Osteoblast (primary cell): Measurements from ENCODE around the gene PHLDB1. TPM values are rescaled to one million over a fixed set of nuclear protein-coding genes. Genes with fewer than 3 reads are reported as not detected.

ENCODE experiments used
- DNase-seq: peaks from one replicate; pipeline ENCODE4 v3.0.0; 2011; ENCODE audit warnings: low spot score, mixed read lengths; ENCODE audit not compliant: insufficient read length; ENCODE audit errors: missing footprints
- H2AFZ ChIP-seq: 2 replicates; pipeline ENCODE4 v1.6.0; 2011; ENCODE audit warnings: mild to moderate bottlenecking, low read length
- H3K27ac ChIP-seq: 2 replicates; pipeline ENCODE4 v1.5.1; 2011; ENCODE audit warnings: mild to moderate bottlenecking, low read depth, low read length, moderate library complexity
- H3K27me3 ChIP-seq: 2 replicates; pipeline ENCODE4 v1.6.0; 2012; ENCODE audit warnings: mild to moderate bottlenecking, control low read depth, inconsistent platforms, low read length, moderate library complexity; ENCODE audit not compliant: insufficient read depth
- H3K36me3 ChIP-seq: 2 replicates; pipeline ENCODE4 v1.5.1; 2011; ENCODE audit warnings: mild to moderate bottlenecking, low read length, control low read depth, moderate library complexity; ENCODE audit not compliant: insufficient read depth
- H3K4me1 ChIP-seq: 2 replicates; pipeline ENCODE4 v1.5.1; 2011; ENCODE audit warnings: mild to moderate bottlenecking, low read length, control low read depth, moderate library complexity; ENCODE audit not compliant: insufficient read depth
- H3K4me2 ChIP-seq: 2 replicates; pipeline ENCODE4 v1.6.0; 2011; ENCODE audit warnings: mild to moderate bottlenecking, low read length; ENCODE audit not compliant: insufficient read depth
- H3K4me3 ChIP-seq: fragments of 200-600 bp; sonication (generic); 3 replicates; pipeline ENCODE4 v1.5.1; 2012; ENCODE audit warnings: mild to moderate bottlenecking, low read length, inconsistent platforms; ENCODE audit not compliant: insufficient read depth
- H3K79me2 ChIP-seq: 2 replicates; pipeline ENCODE4 v1.6.0; 2012; ENCODE audit warnings: mild to moderate bottlenecking, low read length, control low read depth, inconsistent platforms; ENCODE audit not compliant: insufficient read depth
- H3K9me3 ChIP-seq: 2 replicates; pipeline ENCODE4 v1.5.1; 2011; ENCODE audit warnings: low read depth, low read length, control low read depth
- H4K20me1 ChIP-seq: 2 replicates; pipeline ENCODE4 v1.6.0; 2012; ENCODE audit warnings: mild to moderate bottlenecking, low read length, control low read depth; ENCODE audit not compliant: insufficient read depth
- CTCF ChIP-seq: IDR thresholded peaks from 2 replicates; pipeline ENCODE4 v1.5.1; 2011; ENCODE audit warnings: mild to moderate bottlenecking, low read depth, low read length, moderate library complexity; ENCODE audit errors: extremely low read depth
- total RNA-seq: library from RNA; depleted of rRNA; stranded (reverse); fragments of >200 nt; gene quantifications from 2 replicates; pipeline ENCODE4 v1.2.3, GENCODE V29; 2012

PHLDB1 gene
- total RNA-seq, 1 donor = 96.3 TPM

- Histone ChIP-seq H4K20me1 (no peaks in the 10 kb centered on the region), H2AFZ (no peak overlapping the region), H3K79me2 (no peaks in the 10 kb centered on the region), H3K9me3 (no peaks in the 10 kb centered on the region), H3K4me2 (no peak overlapping the region), H3K27me3 (no peaks in the 10 kb centered on the region), H3K4me1 (no peaks in the 10 kb centered on the region), H3K4me3 (no peak overlapping the region), H3K27ac (no peak overlapping the region), H3K36me3 (no peaks in the 10 kb centered on the region)
- no peak for TF ChIP-seq CTCF
- no peak for DNase-seq
These were observed 92.2 kb downstream of the PHLDB1 start for GRCh38 chr11:118699506-118700220.

DNA sequence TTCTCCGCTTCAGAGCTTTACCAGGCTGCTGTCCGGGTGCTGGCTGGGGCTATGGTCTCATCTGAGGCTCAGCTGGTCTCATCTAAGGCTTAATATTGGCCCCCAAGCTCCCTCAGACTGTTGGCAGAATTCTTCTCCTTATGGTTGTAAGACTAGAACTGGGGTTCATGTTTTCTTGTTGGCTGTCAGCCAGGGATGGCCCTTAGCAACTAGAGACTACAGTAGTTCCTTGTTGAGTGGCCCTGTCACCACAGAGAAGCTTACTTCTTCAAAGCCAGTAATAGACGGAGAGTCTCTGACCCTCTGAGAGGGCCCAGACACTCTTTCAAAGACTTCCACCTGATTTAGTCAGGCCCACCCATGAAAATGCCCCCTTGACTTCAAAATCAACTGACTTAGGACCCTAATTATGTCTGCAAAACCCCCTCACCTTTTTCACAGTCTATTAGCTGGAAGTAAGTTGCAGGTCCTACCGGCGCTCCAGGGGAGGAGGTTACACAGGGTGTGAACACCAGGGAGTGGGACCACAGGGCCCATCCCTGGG, 96.2 kb downstream of the PHLDB1 start:
- Histone ChIP-seq H3K4me1 (no peaks in the 10 kb centered on the region), H3K27me3 (peaks cover 7% of the 10 kb centered on the region), H3K79me2 (no peaks in the 10 kb centered on the region), H3K9me3 (no peaks in the 10 kb centered on the region), H3K27ac (no peak overlapping the region), H3K4me2 (no peak overlapping the region), H4K20me1 (no peaks in the 10 kb centered on the region), H3K4me3 (no peak overlapping the region), H3K36me3 (no peaks in the 10 kb centered on the region), H2AFZ (no peak overlapping the region)
- no peak for DNase-seq
- no peak for TF ChIP-seq CTCF

- Histone ChIP-seq H3K79me2 (no peaks in the 10 kb centered on the region), H4K20me1 (no peaks in the 10 kb centered on the region), H3K36me3 (no peaks in the 10 kb centered on the region), H3K4me2 (no peak overlapping the region), H3K27me3 (peaks cover 12% of the 10 kb centered on the region), H3K9me3 (no peaks in the 10 kb centered on the region), H3K27ac (no peak overlapping the region), H3K4me3 (no peak overlapping the region), H2AFZ (no peak overlapping the region), H3K4me1 (no peaks in the 10 kb centered on the region)
- no peak for TF ChIP-seq CTCF
- DNase-seq = no peak
These were observed 97.8 kb downstream of the PHLDB1 start for GRCh38 chr11:118705111-118705741.

DNA sequence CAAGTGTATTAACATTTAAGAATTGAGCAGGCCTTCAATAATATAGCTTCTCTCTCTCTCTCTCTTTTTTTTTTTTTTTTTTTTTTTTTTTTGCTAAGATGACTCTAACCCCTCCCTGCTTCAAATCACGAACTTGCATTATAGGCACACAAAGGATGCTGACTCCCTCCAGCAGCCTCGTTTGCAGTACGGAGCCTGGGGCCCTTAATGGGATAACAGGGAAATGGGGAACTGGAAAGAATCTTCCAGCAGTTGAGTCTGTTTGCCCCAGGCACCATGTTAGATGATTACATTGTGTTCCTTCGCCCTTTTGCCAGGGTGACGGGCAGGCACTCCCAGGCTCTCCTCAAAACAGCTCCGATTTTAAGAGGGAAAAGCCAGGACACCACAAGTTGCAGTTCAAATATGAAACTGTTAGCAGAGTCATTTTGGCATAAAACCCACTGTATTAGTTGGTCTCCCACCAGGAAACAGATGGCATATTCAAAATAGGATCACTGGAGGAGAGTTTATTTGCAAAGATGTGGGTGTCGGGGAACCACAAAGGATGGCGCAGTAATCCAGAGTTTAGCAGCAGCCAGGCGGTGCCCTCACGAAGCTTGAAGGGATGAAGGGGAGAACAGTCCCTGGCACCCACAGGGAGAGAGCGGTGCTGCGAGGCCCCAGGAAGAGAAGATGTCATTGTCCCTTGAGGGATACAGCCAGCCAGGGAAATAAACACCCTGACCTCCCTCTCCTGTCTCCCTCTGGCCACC, 98.6 kb downstream of the PHLDB1 start:
- Histone ChIP-seq H3K4me1 (no peaks in the 10 kb centered on the region), H3K27ac (no peak overlapping the region), H3K9me3 (no peaks in the 10 kb centered on the region), H2AFZ (no peak overlapping the region), H4K20me1 (no peaks in the 10 kb centered on the region), H3K4me3 (no peak overlapping the region), H3K4me2 (no peak overlapping the region), H3K79me2 (no peaks in the 10 kb centered on the region), H3K36me3 (no peaks in the 10 kb centered on the region), H3K27me3 (peaks cover 12% of the 10 kb centered on the region)
- DNase-seq = no peak
- no peak for TF ChIP-seq CTCF
